HEK293 (cell line): Measurements from ENCODE around the gene ZNF579.

Experiments used
- CTCF ChIA-PET: fragments of 350-600 bp; formaldehyde crosslinking; extraction: SDS; loops from one replicate; lab custom pipeline; 2021; ENCODE audit warnings: antibody characterized with exemption; lab: Yijun Ruan, JAX
- POLR2A ChIA-PET: fragments of 300-600 bp; formaldehyde crosslinking; extraction: SDS; loops from one replicate; lab custom pipeline; 2020; ENCODE audit warnings: antibody characterized with exemption, inconsistent platforms; lab: Yijun Ruan, JAX
- H3K27ac ChIP-seq: fragments of 200-500 bp; sonication (Bioruptor generic); 2 replicates; pipeline ENCODE4 v1.5.1; 2014; ENCODE audit warnings: low read depth, low read length, control low read depth, inconsistent platforms; ENCODE audit errors: extremely low read depth
- H3K36me3 ChIP-seq, 2 experiments: fragments of 200-500 bp in 1 of 2; sonication (Bioruptor generic) in 1 of 2; 1 replicate in 1 of 2; 2 replicates in 1 of 2; pipeline ENCODE4 v1.5.1; 2014 to 2017; ENCODE audit warnings: inconsistent platforms in 2 of 2, low read length in 2 of 2; ENCODE audit not compliant: control insufficient read depth in 2 of 2, insufficient read depth in 1 of 2
- H3K4me1 ChIP-seq: fragments of 200-500 bp; sonication (Bioruptor generic); 2 replicates; pipeline ENCODE4 v1.5.1; 2014; ENCODE audit warnings: mild to moderate bottlenecking, low read length, inconsistent platforms; ENCODE audit not compliant: control insufficient read depth, insufficient read depth
- H3K4me3 ChIP-seq: 2 replicates; pipeline ENCODE4 v1.5.1; 2011; ENCODE audit warnings: low read depth, mild to moderate bottlenecking, control low read depth, low read length, moderate library complexity
- H3K9me3 ChIP-seq: fragments of 200-500 bp; sonication (Bioruptor generic); 2 replicates; pipeline ENCODE4 v1.5.1; 2014; ENCODE audit warnings: low read depth, low read length, inconsistent platforms; ENCODE audit not compliant: control insufficient read depth, insufficient read depth
- AEBP2 ChIP-seq: fragments of 450-650 bp; formaldehyde crosslinking; IDR thresholded peaks from 2 replicates; pipeline ENCODE4 v1.5.1; 2016; ENCODE audit warnings: missing biosample characterization, missing genetic modification characterization, borderline replicate concordance
- EGR2 ChIP-seq: fragments of 450-650 bp; formaldehyde crosslinking; IDR thresholded peaks from 2 replicates; pipeline ENCODE4 v1.5.1; 2016; ENCODE audit warnings: low read depth, missing biosample characterization, missing genetic modification characterization
- GLI4 ChIP-seq: fragments of 450-650 bp; formaldehyde crosslinking; IDR thresholded peaks from 2 replicates; pipeline ENCODE4 v1.5.1; 2016; ENCODE audit warnings: missing biosample characterization, missing genetic modification characterization
- HIC1 ChIP-seq: fragments of 450-650 bp; formaldehyde crosslinking; IDR thresholded peaks from 2 replicates; pipeline ENCODE4 v1.5.1; 2016; ENCODE audit warnings: missing biosample characterization, missing genetic modification characterization
- OVOL3 ChIP-seq: fragments of 450-650 bp; formaldehyde crosslinking; IDR thresholded peaks from 2 replicates; pipeline ENCODE4 v1.5.1; 2016; ENCODE audit warnings: missing biosample characterization, missing genetic modification characterization
- PBX3 ChIP-seq: sonication (generic); formaldehyde crosslinking; IDR thresholded peaks from 2 replicates; pipeline ENCODE4 v1.8.1; 2022; ENCODE audit warnings: mild to moderate bottlenecking, moderate library complexity, missing genetic modification reagents
- SP7 ChIP-seq: fragments of 450-650 bp; formaldehyde crosslinking; IDR thresholded peaks from 2 replicates; pipeline ENCODE4 v1.5.1; 2016; ENCODE audit warnings: missing biosample characterization, missing genetic modification characterization
- TRIM28 ChIP-seq: IDR thresholded peaks from 2 replicates; pipeline ENCODE4 v1.6.1; 2011; ENCODE audit warnings: low read length, control low read depth, borderline replicate concordance
- ZBTB11 ChIP-seq: fragments of 450-650 bp; formaldehyde crosslinking; conservative IDR thresholded peaks from 2 replicates; pipeline ENCODE4 v1.5.1; 2016; ENCODE audit warnings: low read depth, missing biosample characterization, missing genetic modification characterization
- ZBTB8A ChIP-seq: fragments of 450-650 bp; formaldehyde crosslinking; IDR thresholded peaks from 2 replicates; pipeline ENCODE4 v1.5.1; 2016; ENCODE audit warnings: missing biosample characterization, missing genetic modification characterization
- ZFP3 ChIP-seq: fragments of 450-650 bp; formaldehyde crosslinking; IDR thresholded peaks from 2 replicates; pipeline ENCODE4 v1.5.1; 2016; ENCODE audit warnings: low read depth, missing biosample characterization, missing genetic modification characterization
- ZFP69B ChIP-seq: fragments of 450-650 bp; formaldehyde crosslinking; IDR thresholded peaks from 2 replicates; pipeline ENCODE4 v1.5.1; 2016; ENCODE audit warnings: missing biosample characterization, missing genetic modification characterization
- ZNF184 ChIP-seq: fragments of 450-650 bp; IDR thresholded peaks from 2 replicates; pipeline ENCODE4 v1.5.1; 2018; ENCODE audit warnings: missing biosample characterization, mild to moderate bottlenecking, missing genetic modification characterization
- ZNF266 ChIP-seq: fragments of 450-650 bp; formaldehyde crosslinking; IDR thresholded peaks from 2 replicates; pipeline ENCODE4 v1.5.1; 2016; ENCODE audit warnings: missing biosample characterization, missing genetic modification characterization, low read depth
- ZNF274 ChIP-seq, 2 experiments: fragments of 200-500 bp in 1 of 2; fragments of 450-650 bp in 1 of 2; sonication (Bioruptor generic) in 1 of 2; formaldehyde crosslinking in 1 of 2; IDR thresholded peaks; 2 replicates each; pipeline versions ENCODE4 v1.5.1 to v1.6.1; 2014 to 2016; ENCODE audit warnings: borderline replicate concordance in 1 of 2, inconsistent platforms in 1 of 2, low read length in 1 of 2, missing biosample characterization in 1 of 2, missing genetic modification characterization in 1 of 2
- ZNF302 ChIP-seq: fragments of 450-650 bp; formaldehyde crosslinking; IDR thresholded peaks from 2 replicates; pipeline ENCODE4 v1.5.1; 2016; ENCODE audit warnings: missing biosample characterization, missing genetic modification characterization, low read depth
- ZNF335 ChIP-seq: fragments of 450-650 bp; formaldehyde crosslinking; conservative IDR thresholded peaks from 2 replicates; pipeline ENCODE4 v1.5.1; 2016; ENCODE audit warnings: missing biosample characterization, missing genetic modification characterization
- ZNF488 ChIP-seq: fragments of 450-650 bp; formaldehyde crosslinking; IDR thresholded peaks from 2 replicates; pipeline ENCODE4 v1.5.1; 2016; ENCODE audit warnings: missing biosample characterization, missing genetic modification characterization
- ZNF585B ChIP-seq: fragments of 450-650 bp; formaldehyde crosslinking; IDR thresholded peaks from 2 replicates; pipeline ENCODE4 v1.5.1; 2016; ENCODE audit warnings: missing biosample characterization, missing genetic modification characterization
- ZNF624 ChIP-seq: fragments of 450-650 bp; formaldehyde crosslinking; IDR thresholded peaks from 2 replicates; pipeline ENCODE4 v1.5.1; 2017; ENCODE audit warnings: missing biosample characterization, missing genetic modification characterization
- ZNF776 ChIP-seq: fragments of 450-650 bp; formaldehyde crosslinking; IDR thresholded peaks from 2 replicates; pipeline ENCODE4 v1.5.0; 2017; ENCODE audit warnings: missing biosample characterization, missing genetic modification characterization, borderline replicate concordance
- ZSCAN23 ChIP-seq: fragments of 450-650 bp; formaldehyde crosslinking; IDR thresholded peaks from 2 replicates; pipeline ENCODE4 v1.5.1; 2016; ENCODE audit warnings: missing biosample characterization, missing genetic modification characterization

Gene ZNF579

GRCh38 chr19:55550321-55550650 is 30.4 kb downstream of the ZNF579 start:
- H3K9me3 ChIP-seq = no peaks in the 10 kb centered on the region
- ChIA-PET CTCF (interaction anchor here (0.6 to 1.2 kb wide), 2 partner anchors 33 to 80 kb away, joined by 3 read pairs; no protein-coding TSS in a partner anchor), POLR2A (interaction anchor here (0.5 to 1.5 kb wide), 8 partner anchors 11 to 504 kb away, joined by 3 to 6 read pairs (median 3); partner anchors contain the start of genes FIZ1, ISOC2 and ZNF865)
- no peaks in the 10 kb centered on the region for H3K36me3 ChIP-seq
- H3K4me1 ChIP-seq = peaks cover 9% of the 10 kb centered on the region
- 0 out of 2 replicates have a peak overlapping the region, but pooled peaks have one; percentile 36 for H3K27ac ChIP-seq
- H3K4me3 ChIP-seq = peak overlapping the region; percentile 39
- TF ChIP-seq SP7 (tag by site-specific recombination) (peak; percentile 2; the same call in 1 of the 2 replicates), ZNF184 (tag by site-specific recombination) (no peak)

- Histone ChIP-seq H3K27ac (0 out of 2 replicates have a peak overlapping the region, but pooled peaks have one; percentile 36), H3K4me3 (peak overlapping the region; percentile 39), H3K36me3 (no peaks in the 10 kb centered on the region), H3K9me3 (no peaks in the 10 kb centered on the region), H3K4me1 (peaks cover 9% of the 10 kb centered on the region)
- ChIA-PET CTCF (interaction anchor here (0.6 to 1.2 kb wide), 4 partner anchors 10 to 527 kb away, joined by 3 to 7 read pairs (median 3); no protein-coding TSS in a partner anchor), POLR2A (interaction anchor here (0.5 to 1.5 kb wide), 8 partner anchors 10 to 274 kb away, joined by 3 to 6 read pairs (median 4); partner anchors contain the start of genes FIZ1, ISOC2 and ZNF865)
- TF ChIP-seq SP7 (tag by site-specific recombination) (peak; percentile 33; the same call in 1 of the 2 replicates), ZFP3 (no peak), ZFP69B (tag by site-specific recombination) (no peak), PBX3 (CRISPR knock-in tag) (no peak), HIC1 (tag by site-specific recombination) (0 out of 2 replicates have a peak, but pooled peaks have one; percentile 22), ZNF302 (tag by site-specific recombination) (no peak), OVOL3 (no peak), ZNF266 (tag by site-specific recombination) (no peak), ZSCAN23 (tag by site-specific recombination) (no peak), ZNF776 (tag by site-specific recombination) (no peak), ZNF274 (IDR thresholded peaks at IDR 0.05; ENCODE audit: low read length) (no peak), ZNF274 (tag by site-specific recombination; IDR thresholded peaks at IDR 0.05; ENCODE audit: borderline replicate concordance) (no peak), ZNF335 (tag by site-specific recombination) (peak; percentile 44), GLI4 (tag by site-specific recombination) (no peak), AEBP2 (tag by site-specific recombination) (no peak), TRIM28 (0 out of 2 replicates have a peak, but pooled peaks have one; percentile 23), ZBTB8A (no peak), ZNF488 (tag by site-specific recombination) (no peak), EGR2 (tag by site-specific recombination) (no peak), ZNF585B (tag by site-specific recombination) (no peak), ZNF624 (tag by site-specific recombination) (no peak), ZBTB11 (tag by site-specific recombination) (no peak)
These were observed 30.9 kb downstream of the ZNF579 start for GRCh38 chr19:55549500-55550320.
